Measurements from ENCODE around the gene CCL21.

Gene CCL21

GRCh38 chr9:34684145-34684544 is 25.8 kb downstream of the CCL21 start:
- no peak overlapping the region for H3K4me3 ChIP-seq
- H3K27ac ChIP-seq = peak overlapping the region in 7 of 21 experiments; percentile 14 to 72 (median 62)

- H3K27ac ChIP-seq = peak overlapping the region in 14 of 21 experiments; percentile 1 to 69 (median 32)
- no peak overlapping the region for H3K4me3 ChIP-seq
Observed at GRCh38 chr9:34675869-34676268, 34.1 kb downstream of the CCL21 start.

GRCh38 chr9:34675048-34675714 is 34.8 kb downstream of the CCL21 start:
- Histone ChIP-seq H3K4me3 (no peak overlapping the region), H3K27ac (peak overlapping the region in 14 of 21 experiments; percentile 7 to 69 (median 32))

DNA sequence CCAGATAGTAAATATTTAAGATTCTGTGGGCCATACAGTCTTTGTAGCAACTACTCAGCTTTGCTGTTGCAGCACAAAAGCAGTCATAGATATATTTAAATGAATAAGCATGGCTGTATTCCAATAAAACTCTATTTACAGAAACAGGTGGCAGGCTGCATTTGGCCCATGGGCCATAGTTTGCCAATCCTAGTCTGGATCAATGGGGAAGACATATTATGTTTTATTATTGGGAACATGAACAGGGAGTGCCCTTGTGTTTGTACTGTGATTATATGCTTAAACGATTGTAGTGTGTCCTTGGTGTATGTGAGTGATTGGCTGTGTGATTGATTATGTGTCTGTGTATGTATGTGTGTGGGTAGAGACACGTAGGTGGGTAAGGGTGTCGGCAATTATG is 35.5 kb downstream of the CCL21 start:
- H3K4me3 ChIP-seq = no peak overlapping the region
- no peak overlapping the region for H3K27ac ChIP-seq

DNA sequence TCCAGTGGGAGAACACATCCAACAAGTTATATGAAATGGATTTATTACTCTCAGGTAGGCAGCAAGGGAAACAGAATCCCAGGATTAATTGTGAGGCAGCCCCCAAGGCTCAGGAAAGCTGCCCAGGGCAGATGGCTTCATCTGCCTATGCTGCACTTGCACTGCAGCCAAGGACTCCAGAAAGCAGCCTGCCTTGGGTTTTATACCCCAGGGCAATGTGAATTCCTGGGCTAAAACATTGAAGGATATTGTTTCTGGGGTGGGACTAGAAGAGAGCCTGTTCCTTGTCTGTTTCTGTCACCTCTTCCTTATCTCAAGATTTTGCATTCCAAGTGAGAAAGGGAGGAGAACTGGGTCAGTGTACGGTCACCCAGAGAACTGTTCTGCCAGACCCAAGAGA is 38.6 kb downstream of the CCL21 start:
- H3K4me3 ChIP-seq = no peak overlapping the region
- no peak overlapping the region for H3K27ac ChIP-seq

GRCh38 chr9:34669809-34670562 is 40.0 kb downstream of the CCL21 start:
- Histone ChIP-seq H3K27ac (no peak overlapping the region), H3K4me3 (no peak overlapping the region)

GRCh38 chr9:34665381-34666250 is 44.3 kb downstream of the CCL21 start:
- Histone ChIP-seq H3K4me3 (peak overlapping the region; percentile 49 to 78 (median 59)), H3K27ac (peak overlapping the region; percentile 81 to 99 (median 93))

- Histone ChIP-seq H3K4me3 (peak overlapping the region; percentile 49 to 78 (median 59)), H3K27ac (peak overlapping the region; percentile 42 to 99 (median 93))
Observed at GRCh38 chr9:34665067-34665380, 44.9 kb downstream of the CCL21 start.

GRCh38 chr9:34664281-34665066 is 45.5 kb downstream of the CCL21 start:
- Histone ChIP-seq H3K27ac (peak overlapping the region; percentile 42 to 99 (median 93)), H3K4me3 (peak overlapping the region; percentile 49 to 78 (median 59))

DNA sequence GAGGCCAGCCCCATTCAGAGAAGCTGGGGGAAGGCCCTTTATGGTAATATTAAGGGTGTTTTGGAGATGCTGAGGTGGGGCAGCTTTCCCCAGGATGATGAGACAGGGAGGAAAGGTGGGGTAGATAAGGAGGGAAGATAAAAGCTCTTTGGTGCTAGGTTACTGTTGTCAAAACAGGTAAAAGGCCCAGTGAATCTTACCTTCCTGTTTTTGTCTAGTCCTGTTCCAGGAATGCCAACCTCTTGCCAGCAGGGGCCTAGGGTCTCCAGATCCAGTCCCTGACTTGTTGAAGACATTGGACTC is 46.7 kb downstream of the CCL21 start:
- Histone ChIP-seq H3K27ac (peak overlapping the region in 18 of 21 experiments; percentile 55 to 99 (median 94)), H3K4me3 (no peak overlapping the region)

DNA sequence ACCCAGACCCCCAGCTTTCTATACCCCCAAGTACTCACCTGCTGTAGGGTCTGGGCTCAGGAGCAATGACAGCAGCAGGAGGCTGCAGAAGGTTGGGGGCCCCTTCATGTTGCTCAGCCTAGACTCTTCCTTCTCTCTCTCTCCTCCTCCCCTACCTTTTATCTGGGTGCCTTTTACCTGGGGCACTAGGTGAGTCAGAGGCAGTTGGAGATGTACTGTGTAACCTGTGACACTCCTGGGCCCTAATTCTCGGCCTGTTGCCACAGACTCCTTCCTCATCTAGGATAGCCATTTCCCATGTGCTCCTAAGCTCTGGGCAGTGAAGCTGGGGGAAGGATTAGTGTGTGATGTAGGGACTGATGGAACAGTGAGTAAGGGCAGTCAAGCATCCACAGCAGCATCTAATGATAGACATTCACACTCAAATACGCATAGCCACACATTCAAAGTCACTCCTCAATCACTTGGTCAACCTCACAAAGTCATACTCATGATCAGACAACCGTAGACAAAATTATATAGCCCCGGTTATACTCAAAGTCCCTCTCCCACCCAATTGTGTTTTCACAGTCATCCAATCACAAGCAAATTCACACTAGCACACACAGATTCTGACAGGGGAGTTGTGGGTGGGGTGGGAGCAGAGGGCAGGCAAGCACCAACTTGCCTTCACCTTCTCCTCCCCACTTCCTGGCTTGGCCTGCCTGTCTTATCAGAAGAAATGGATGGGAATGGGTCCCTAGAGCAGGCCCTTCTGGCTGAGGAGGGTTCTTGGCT is 47.2 kb downstream of the CCL21 start, which contains the start of gene CCL27:
TSS of gene CCL27 (minus strand) at position 132 of the 777 bp plus-strand sequence. CDS start at position 108, 24 bp downstream.
- peak within 1 kb of the TSS in 19 of 21 experiments; percentile 4 to 99 (median 93) for H3K27ac ChIP-seq
- H3K4me3 ChIP-seq = peak within 1 kb of the TSS in 2 of 7 experiments; percentile 5 to 6

DNA sequence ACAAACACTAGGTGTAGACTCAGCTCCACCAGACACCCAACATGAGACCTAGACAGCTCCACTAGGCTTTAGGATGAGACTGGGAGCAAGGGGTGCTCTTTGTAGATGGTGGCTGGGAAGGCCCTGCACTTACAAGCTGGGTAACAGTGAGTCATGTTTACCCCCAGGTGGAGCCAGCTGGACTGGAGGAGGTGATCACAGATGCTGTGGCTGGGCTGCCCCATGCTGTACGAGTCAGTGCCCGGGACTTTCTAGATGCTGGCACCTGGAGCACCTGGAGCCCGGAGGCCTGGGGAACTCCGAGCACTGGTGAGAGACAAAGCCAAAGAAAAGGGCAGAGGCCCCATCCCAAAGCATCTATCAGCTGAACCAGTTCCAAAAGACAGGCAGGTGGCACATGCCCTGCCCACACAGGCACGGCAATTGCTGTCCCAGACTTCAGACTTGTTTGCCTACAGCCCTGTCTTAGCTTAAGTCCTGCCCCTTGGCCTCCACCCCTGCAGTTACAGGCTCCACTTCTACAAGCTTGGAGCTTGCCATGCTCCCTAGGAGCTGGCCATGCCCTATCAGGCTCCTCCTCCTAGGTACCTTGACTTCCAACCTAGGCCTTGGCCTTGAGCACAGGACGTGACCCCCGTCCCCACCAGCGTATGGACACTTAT is 50.2 kb downstream of the CCL21 start:
- Histone ChIP-seq H3K27ac (peak overlapping the region in 14 of 21 experiments; percentile 2 to 97 (median 64)), H3K4me3 (no peak overlapping the region)
